LNCAP (cell line): ENCODE measurements around the gene BEAN1.

Source experiments
- TF ChIP-seq, protein P1 (sequence below): fragments of 450-650 bp; IDR thresholded peaks from 2 replicates; pipeline ENCODE4 v1.5.1; 2017; ENCODE audit warnings: mild to moderate bottlenecking

BEAN1 gene

DNA sequence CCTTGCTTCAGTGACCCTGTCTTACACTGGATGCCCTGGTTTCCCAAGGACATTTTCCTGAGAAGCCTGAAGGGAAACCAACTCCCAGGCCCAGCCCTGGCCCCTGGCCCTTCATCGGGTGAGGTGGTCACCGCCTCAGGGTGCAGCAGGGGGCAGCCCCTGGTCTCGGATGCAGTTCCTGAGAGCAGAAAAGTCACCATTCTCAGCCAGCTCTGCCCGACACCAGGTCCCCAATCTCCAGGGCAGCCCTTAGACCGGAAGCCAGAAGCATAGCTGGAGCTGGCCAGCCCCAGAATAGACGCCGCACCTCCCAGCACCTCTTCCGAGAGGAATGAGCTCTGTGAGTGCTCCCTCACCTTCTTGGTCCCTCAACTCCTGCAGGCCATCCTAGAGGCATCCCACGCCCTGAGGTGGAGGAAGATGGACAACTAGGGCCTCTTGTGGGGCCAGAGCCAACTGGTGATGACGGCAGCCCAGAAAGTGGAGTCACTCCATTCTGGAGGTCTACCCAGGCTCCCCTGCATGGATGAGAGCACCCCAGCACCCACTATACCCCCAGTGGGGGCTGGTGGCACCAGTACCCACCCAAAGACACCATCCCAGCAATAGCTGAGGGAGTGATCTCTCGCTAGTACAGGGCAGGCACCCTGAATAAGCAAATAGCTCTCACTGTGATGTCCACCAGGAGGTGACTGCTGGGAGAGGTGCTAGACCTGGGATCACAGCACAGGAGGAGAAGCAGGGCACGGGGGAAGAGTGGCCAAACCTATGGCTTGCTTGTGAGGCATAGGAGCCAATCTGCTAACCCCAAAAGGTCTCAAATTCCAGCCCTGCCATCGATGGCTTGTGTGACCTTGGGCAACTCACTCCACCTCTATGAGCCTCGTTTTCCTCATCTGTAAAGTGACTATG, 66.7 kb downstream of the BEAN1 start:
- TF ChIP-seq, protein P1, sequence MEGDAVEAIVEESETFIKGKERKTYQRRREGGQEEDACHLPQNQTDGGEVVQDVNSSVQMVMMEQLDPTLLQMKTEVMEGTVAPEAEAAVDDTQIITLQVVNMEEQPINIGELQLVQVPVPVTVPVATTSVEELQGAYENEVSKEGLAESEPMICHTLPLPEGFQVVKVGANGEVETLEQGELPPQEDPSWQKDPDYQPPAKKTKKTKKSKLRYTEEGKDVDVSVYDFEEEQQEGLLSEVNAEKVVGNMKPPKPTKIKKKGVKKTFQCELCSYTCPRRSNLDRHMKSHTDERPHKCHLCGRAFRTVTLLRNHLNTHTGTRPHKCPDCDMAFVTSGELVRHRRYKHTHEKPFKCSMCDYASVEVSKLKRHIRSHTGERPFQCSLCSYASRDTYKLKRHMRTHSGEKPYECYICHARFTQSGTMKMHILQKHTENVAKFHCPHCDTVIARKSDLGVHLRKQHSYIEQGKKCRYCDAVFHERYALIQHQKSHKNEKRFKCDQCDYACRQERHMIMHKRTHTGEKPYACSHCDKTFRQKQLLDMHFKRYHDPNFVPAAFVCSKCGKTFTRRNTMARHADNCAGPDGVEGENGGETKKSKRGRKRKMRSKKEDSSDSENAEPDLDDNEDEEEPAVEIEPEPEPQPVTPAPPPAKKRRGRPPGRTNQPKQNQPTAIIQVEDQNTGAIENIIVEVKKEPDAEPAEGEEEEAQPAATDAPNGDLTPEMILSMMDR: no peak

DNA sequence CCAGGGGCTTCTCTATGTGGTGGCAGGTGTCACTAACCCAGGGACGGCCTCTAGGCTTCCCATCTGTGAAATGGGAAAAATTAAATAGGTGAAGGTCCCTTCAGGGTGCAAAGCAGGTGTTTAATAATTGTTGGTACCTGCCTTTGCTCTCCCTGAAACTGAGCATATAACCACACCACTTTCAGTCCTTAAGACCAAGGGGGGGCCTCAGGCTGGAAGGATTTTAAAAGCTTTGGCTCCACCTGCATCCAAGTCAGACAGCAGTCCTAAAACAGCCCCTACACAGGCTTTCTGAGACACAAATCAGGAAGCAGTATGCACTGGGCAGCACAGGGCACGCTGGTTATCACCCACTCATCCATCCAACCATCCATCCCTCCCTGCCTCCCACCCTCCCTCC, 67.8 kb downstream of the BEAN1 start:
- TF ChIP-seq, protein P1: no peak

DNA sequence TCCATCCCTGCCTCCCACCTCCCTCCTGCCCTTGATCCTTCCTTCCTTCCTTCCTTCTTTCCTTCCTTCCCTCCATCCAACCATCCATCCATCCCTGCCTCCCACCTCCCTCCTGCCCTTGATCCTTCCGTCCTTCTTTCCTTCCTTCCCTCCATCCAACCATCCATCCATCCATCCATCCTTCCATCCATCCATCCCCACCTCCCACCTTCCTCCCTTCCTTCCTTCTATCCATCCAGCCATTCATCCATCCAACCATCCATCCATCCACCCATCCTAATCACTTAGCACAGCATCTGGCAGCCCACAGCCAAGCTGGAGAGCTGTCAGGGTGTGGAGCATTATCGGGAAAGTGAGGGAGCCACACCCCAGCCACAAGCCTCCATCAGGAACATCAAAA, 68.3 kb downstream of the BEAN1 start:
- TF ChIP-seq, protein P1: no peak

DNA sequence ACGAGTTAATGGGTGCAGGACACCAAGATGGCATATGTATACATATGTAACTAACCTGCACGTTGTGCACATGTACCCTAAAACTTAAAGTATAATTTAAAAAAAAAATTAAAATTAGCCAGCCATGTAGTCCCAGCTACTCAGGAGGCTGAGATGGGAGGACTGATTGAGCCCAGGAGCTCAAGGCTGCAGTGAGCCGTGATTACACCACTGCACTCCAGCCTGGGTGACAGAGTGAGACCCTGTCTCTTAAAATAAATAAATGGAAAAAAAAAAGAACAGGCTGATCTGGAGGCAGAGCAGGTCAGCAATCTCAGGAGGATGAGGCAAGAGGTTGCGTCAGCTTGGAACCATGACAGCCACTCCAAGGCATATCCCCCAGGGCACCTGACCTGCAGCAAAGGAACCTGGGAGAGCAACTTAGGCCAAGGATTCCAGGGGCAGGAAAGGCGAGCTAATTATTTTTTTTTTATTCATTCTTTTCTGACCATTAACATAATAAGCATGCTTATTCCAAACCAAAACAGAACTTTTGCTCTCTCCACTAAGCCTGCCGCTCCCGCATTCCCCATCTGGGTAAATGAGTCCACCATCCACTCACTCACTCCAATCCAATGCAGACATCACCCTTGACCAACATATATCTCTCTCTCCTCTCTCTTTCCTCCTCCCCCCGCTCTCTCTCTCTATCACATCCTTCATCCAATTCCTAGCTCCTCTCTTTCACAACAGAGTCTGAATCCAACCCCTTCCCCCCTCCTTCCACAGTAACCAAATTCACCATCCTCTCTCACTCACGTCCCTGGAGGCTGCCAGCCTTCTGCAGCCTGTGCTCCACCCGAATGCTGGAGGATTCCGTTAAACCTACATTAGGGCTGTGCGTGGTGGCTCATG, 75.2 kb downstream of the BEAN1 start:
- TF ChIP-seq, protein P1: no peak

DNA sequence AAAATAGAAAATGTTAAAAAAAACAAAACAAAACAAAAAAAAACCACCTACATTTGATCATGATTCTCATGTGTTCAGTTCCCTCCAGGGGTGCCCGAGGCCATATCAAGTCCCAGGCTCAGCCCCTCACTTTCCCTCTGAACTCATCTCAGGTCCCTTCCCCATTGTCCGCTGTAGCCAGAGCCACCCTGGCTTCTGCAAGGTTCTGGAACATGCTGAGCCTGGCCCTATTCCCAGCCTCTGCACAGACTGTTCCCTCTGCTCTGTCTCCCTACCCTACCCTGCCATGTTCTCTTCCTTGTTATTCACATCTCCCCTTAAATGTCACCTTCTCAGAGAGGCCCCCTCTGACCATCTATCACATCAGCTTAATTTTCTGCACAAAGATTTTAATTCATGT, 75.9 kb downstream of the BEAN1 start:
- TF ChIP-seq, protein P1: no peak

DNA sequence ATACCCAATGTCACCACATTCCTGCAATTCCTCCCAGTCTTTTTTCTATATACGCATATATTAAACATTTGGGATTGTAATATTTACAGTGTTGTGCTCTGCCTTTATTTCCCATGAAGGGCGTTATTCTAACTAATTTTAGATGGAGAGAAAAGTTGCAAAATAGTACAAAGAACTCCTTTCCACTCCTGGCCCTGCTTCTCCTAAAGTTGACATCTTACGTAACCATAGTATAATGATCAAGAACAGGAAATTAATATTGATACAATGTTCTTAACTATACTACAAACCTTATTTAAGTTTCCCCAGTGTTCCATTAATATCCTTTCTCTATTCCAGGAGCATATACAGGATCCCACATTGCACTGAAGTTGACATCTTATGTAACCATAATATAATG, 76.5 kb downstream of the BEAN1 start:
- TF ChIP-seq, protein P1: no peak

DNA sequence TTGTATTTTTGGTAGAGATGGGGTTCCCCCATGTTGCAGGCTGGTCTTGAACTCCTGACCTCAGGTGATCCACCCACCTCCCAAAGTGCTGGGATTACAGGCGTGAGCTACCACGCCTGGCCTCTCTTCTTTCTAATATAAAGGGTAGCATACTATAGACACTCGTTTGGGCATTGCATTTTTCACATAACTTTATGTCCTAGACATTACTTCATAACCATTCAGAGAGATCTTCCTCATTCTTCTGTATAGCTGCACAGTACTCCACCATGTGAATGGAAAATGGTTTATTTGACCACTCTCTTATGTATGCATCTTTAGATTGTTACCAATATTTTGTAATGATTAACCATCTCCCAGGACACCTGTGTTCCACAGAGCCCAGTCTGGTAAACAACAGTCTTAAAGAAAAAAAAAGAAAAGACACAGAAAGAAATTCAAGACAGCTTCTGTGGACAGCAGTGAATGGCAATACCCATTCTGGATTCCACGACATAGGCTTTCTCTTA, 80.7 kb downstream of the BEAN1 start:
- TF ChIP-seq, protein P1: no peak
